ENCODE results near the gene JSRP1.

DNA sequence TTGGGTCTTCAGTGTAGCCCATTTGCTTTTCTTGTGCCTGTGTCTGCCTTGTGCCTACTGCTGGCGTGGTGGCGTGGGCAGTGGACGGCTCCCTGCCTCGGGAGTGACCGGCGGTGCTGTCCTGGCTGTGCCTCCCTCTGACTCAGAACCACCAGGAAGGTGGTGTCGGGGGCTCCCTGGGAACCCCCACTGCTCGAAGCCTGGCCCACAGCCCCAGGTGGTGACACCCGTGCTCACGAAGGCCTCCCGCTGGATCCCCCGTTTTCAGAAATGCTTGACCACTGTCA, 12.1 kb downstream of the JSRP1 start:
- TF ChIP-seq EZH2phosphoT487 (IDR thresholded peaks at IDR 0.05; ENCODE audit: borderline replicate concordance, low read depth) (no peak), CTCF (IDR thresholded peaks at IDR 0.05) (no peak), RCOR1 (IDR thresholded peaks at IDR 0.05; ENCODE audit: low read length) (no peak), YY1 (IDR thresholded peaks at IDR 0.05; ENCODE audit: low read depth) (no peak), PBX3 (IDR thresholded peaks at IDR 0.05) (no peak), USF2 (IDR thresholded peaks at IDR 0.05; ENCODE audit: borderline replicate concordance, low read depth, low read length) (no peak), ELF1 (IDR thresholded peaks at IDR 0.05) (no peak), RFX5 (IDR thresholded peaks at IDR 0.05; ENCODE audit: low read length) (no peak), GABPA (IDR thresholded peaks at IDR 0.05; ENCODE audit: low read depth) (no peak), MXI1 (IDR thresholded peaks at IDR 0.05; ENCODE audit: low read depth, low read length) (no peak)
